Urothelium cell line (cell line): ENCODE results near the gene DNM3.
A peak's percentile ranks its signal among the peaks of the same experiment; 100 is the strongest.
"Not testable (repeated sequence)": the region's sequence is repeated elsewhere in the genome, so short reads cannot be mapped to it uniquely, and the experiment has no call there.

Experiments used
- DNase-seq: peaks from one replicate; pipeline ENCODE4 v3.0.0; 2011; ENCODE audit warnings: low spot score, mixed read lengths
- FAIRE-seq: peaks from 2 replicates; lab custom pipeline; 2011; peaks lifted over from hg19 to GRCh38; lab: Jason Lieb, UNC

Gene DNM3

GRCh38 chr1:171841050-171841910 is at the start of gene DNM3:
DNM3 (plus strand) TSS chr1:171841498; CDS start chr1:171841657, 159 bp downstream.
- DNase-seq, result peak; percentile 93
- FAIRE-seq, result no peak

GRCh38 chr1:171792656-171793369 is 48.5 kb upstream of the DNM3 start:
- FAIRE-seq (no peak), DNase-seq (no peak)

GRCh38 chr1:171793636-171794035 is 47.7 kb upstream of the DNM3 start:
- no peak for DNase-seq
- FAIRE-seq, result no peak

GRCh38 chr1:171794085-171794484 is 47.2 kb upstream of the DNM3 start:
- FAIRE-seq, result no peak
- DNase-seq, result peak; percentile 57

- FAIRE-seq (no peak), DNase-seq (no peak)
These were observed 44.7 kb upstream of the DNM3 start for GRCh38 chr1:171796592-171796991.

- DNase-seq (no peak), FAIRE-seq (no peak)
These were observed 43.0 kb upstream of the DNM3 start for GRCh38 chr1:171798311-171798710.

- no peak for FAIRE-seq
- DNase-seq, result no peak
These were observed 42.5 kb upstream of the DNM3 start for GRCh38 chr1:171798765-171799164.

- no peak for FAIRE-seq
- DNase-seq, result no peak
These were observed 42.1 kb upstream of the DNM3 start for GRCh38 chr1:171799166-171799565.

GRCh38 chr1:171799698-171800097 is 41.6 kb upstream of the DNM3 start:
- FAIRE-seq, DNase-seq: not testable (repeated sequence)

GRCh38 chr1:171800342-171800741 is 41.0 kb upstream of the DNM3 start:
- no peak for FAIRE-seq

GRCh38 chr1:171800851-171801250 is 40.4 kb upstream of the DNM3 start:
- DNase-seq (no peak), FAIRE-seq (no peak)

More at GRCh38 chr1:171800342-171800741, 41.0 kb upstream of the DNM3 start:
- no peak for DNase-seq

GRCh38 chr1:171801487-171801891 is 39.8 kb upstream of the DNM3 start:
- FAIRE-seq, result no peak
- peak; percentile 56 for DNase-seq

GRCh38 chr1:171802207-171802606 is 39.1 kb upstream of the DNM3 start:
- FAIRE-seq, result no peak
- no peak for DNase-seq

- no peak for DNase-seq
- no peak for FAIRE-seq
These were observed 38.3 kb upstream of the DNM3 start for GRCh38 chr1:171803045-171803444.

- FAIRE-seq, result no peak
These were observed 37.8 kb upstream of the DNM3 start for GRCh38 chr1:171803461-171804022.

GRCh38 chr1:171805395-171806115 is 35.7 kb upstream of the DNM3 start:
- FAIRE-seq (no peak), DNase-seq (no peak)

More at GRCh38 chr1:171803461-171804022, 37.8 kb upstream of the DNM3 start:
- DNase-seq, result no peak

- FAIRE-seq, result no peak
- no peak for DNase-seq
These were observed 33.7 kb upstream of the DNM3 start for GRCh38 chr1:171807556-171807955.

GRCh38 chr1:171809834-171810233 is 31.5 kb upstream of the DNM3 start:
- FAIRE-seq, result no peak
- DNase-seq, result no peak

GRCh38 chr1:171811672-171812071 is 29.6 kb upstream of the DNM3 start:
- no peak for FAIRE-seq
- no peak for DNase-seq

- DNase-seq, result no peak
- FAIRE-seq, result no peak
These were observed 26.6 kb upstream of the DNM3 start for GRCh38 chr1:171814692-171815091.
